DMS114 treated with DMSO at 0.1 percent for 48 hours (cell line): ENCODE data around the gene ZBTB5.
"Not testable (repeated sequence)": the region's sequence is repeated elsewhere in the genome, so short reads cannot be mapped to it uniquely, and the experiment has no call there.

Source experiments
- DNase-seq: peaks from one replicate; lab custom pipeline; 2025; ENCODE audit not compliant: unreplicated experiment; lab: John Stamatoyannopoulos, UW

The ZBTB5 gene

DNA sequence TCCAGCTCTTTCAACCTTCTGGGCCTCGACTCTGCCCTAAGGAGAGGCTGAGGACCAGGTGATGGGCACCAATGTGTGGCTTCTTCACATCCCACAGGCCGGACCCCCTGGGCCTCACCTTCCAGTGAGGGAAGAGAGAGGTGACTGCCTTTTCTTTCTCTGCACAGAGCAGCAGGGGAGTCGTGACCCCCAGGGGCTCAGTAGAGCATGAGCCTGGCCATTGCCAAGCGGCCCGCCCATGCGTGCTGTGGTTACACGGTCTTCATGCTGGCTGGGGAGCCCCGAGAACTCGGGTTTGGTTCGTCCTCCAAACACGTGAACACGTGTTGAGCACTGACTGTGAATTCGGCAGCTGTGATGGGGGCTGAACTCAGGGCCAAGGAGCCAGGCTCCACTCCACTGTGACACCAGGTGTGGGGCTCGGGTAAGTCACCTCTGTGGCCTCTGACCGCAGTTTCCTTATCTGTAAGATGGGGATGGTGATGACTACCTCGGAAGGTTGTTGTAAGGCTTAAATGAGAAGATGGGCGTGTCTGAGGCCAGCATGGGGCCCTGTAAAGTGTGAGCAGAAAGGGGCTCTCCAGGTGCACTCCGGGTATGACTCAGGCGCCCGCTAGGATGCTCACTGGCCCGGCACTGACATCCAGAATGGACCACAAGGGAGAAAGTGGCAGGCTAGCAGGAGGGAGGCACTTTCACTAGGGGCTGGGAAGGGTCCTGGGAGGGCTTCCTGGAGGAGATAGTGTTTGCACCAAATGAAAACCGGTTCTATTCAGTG is 56.1 kb downstream of the ZBTB5 start:
- no peak for DNase-seq

DNA sequence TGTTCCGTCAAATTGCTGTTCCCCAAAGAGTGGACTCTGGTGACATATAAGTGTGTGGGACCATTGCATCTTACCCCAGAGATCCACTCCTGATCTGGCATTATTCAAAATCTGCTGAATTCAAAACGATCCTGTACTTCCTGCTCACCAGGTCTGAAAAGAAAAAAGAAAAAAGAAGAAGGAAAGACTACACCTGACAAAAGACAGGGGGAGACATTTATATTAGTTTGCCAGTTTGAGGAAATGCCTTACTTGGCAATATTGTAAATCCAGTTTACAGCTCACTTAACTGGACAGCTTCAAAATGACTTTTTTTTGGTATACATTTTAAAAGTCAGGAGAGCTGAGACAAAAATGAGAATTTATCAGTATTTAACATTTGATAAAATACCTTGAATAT is 57.8 kb downstream of the ZBTB5 start:
- no peak for DNase-seq

DNA sequence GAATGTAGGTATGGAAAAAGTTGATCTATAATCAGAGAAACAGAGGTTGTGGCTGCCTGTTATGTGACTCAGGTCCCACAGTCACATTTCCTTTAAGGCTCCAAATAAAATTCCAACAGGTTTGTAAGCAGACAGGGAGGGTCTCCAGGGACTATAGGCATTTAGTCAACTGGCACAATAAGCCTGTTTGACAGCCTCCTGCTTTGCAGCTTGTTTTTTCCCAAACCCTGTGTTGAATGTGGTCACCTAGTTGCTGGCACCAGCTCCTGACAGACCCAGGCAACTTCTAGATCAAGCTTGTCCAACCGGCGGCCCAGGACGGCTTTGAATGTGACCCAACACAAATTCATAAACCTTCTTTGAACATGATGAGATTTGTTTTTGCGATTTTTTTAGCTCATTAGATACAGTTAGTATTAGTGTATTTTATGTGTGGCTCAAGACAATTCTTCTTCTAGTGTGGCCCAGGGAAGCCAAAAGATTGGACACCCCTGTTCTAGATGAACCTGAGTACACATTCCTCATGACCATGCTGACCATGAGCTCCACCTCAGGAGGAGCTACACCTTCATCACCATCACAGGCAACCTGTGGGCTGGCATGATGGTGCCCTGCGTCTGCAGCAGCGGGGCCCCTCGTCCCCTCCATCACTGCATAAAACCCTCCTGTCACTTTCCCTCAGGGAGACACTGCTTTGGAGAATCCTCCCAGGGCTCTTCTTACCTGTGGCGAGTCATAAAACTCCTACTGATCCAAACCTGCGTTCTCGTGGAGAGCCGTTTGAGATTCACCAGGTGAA is 58.4 kb downstream of the ZBTB5 start:
- DNase-seq: no peak

DNA sequence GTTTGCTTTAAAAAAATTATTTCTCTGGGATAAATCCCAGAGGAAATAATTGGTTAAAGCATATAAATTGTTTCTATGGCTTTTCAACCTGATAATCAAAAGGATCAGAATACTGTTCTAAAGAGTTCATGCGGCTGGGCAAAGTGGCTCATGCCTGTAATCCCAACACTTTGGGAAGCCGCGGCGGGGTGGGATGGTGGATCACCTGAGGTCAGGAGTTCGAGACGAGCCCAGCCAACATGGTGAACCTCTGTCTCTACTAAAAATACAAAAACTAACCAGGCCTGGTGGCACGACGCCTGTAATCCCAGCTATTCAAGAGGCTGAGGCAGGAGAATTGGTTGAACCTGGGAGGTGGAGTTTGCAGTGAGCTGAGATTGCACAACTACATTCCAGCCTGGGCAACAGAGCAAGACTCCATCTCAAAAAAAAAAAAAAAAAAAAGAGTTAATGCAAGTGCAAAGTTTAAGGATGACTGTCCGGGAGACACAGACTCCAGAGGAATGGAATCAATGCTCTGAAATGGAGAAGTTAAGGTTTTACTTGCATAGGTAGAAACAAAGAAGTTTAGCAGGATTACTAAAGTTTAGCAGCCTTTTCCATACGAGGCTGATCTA is 59.4 kb downstream of the ZBTB5 start:
- DNase-seq: no peak

DNA sequence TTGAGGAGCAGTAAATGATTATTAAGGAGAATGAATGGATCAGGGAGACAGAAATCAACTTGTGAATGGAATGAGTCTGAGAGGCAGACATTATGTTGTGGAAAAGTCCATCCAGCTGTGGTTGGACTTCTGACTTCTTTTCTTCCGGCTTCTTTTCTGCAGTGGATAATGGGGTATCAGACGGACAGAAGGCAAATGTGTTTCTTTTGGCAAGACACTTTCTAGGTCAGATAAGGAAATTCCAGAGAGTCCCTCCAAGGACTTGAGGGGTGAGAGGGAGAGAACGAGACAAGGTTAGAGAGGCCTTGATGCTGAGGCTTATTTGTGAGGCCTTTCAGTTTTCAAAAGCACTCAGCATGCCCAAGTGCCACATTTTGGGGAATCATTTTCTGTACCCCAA is 59.9 kb downstream of the ZBTB5 start:
- DNase-seq: no peak

DNA sequence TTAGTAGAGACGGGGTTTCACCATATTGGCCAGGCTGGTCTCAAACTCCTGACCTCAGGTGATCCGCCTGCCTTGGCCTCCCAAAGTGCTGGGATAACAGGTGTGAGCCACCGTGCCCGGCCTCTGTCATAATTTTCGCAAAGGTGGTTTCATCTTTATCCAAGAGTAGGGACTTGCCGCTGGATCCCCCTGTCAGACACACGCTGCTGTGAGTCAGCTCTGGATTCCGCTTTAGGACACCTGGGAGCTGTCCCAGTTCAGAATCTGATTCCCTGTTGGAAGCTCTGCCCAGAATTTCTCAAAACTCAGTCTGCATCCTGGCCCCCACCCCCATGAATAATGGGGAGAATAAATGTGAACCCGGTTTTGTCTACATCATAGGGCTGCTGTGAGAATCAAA is 60.7 kb downstream of the ZBTB5 start:
- DNase-seq: no peak

DNA sequence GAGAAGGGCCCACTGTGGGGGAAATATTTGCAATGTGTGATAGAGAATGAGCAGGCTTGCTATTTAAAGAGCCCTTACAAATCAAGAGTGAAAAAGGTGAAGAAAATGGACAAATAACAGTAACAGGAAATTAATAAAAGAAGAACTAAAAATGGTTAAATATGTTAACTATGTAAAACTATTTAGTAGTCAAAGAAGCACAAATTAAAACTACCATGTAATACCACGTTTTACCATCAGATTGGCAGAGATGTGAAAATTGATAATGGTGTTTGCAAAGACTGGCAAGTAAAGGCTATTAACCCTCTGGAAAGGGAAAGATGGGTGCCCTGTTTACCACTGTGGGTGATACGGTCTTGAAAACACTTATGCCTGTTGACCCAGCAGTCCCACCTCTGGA is 65.9 kb downstream of the ZBTB5 start:
- DNase-seq: no peak

DNA sequence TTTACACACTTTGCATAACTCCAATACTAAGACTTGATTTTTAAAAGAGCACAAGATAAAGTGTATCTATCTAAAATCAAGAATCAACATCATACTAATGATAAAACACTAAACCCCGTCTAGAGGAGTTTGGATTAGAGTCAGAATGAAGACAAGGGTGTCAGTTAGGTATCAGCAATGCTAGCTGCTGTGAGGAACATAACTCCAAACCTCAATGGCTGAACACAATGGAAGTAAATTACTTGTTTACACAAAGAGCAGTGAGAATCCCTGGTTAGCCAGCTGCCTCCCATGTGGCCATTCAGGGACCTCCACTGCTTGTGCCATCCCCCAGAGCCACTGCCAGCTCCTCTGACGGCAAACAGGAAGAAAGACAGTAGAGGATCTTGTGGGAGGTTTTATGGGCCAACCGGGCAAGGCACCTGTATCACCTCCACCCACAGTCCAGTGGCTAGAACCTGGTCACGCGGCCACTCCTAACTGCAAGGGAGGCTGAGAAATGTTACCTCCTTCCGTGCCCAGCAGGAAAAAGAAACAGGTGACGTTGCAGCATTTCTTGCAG is 66.7 kb downstream of the ZBTB5 start:
- no peak for DNase-seq

DNA sequence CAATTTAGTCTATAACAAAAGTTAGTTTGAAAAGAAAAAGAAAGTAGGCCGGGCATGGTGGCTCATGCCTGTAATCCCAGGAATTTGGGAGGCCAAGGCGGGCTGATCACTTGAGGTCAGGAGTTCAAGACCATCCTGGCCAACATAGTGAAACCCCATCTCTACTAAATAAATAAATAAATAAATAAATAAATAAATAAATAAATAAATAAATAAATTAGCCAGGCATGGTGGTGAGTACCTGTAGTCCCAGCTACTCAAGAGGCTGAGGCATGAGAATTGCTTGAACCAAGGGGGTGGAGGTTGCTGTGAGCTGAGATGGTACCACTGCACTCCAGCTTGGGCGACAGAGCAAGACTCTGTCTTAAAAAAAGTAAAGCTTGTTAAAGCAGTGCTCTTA is 67.3 kb downstream of the ZBTB5 start:
- DNase-seq: not testable (repeated sequence)

DNA sequence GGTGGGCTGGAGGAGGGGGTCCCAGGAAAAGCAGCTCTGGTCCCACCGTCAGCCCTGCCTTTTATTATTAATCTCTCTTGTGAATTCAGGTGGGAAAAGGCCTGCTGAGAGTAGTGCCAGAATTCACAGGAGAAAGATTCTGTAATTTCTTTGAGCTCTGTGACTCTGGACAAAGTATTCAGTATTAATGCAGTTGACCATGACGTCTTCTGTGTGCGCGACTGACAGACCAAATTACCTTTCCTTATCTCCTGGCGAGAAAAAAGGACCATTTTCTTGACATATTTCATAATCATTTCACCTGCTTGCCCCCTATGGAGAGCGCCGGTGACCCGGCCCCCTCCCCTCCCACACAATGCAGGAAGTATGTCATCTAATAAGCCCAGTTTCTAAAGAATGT is 69.6 kb downstream of the ZBTB5 start:
- DNase-seq: no peak

DNA sequence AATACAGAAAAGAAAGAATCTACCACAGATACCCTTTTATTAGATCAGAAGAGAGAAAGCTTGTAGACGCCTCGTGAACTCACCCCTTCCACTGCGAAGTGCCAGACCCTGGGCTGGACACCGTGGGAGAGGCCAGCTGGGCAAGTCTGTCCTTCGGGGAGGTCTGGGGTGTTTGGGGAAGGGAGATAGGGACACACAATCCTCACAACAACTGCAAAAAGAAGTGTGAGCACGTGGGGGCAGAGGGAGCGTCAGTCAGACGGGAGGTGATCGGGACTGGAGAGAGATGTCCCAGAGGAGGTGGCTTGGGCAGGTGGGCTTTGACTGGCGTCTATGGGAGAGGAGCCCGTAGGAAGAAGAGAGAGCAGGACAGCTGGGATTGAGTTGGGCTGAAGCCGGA is 70.0 kb downstream of the ZBTB5 start:
- no peak for DNase-seq

DNA sequence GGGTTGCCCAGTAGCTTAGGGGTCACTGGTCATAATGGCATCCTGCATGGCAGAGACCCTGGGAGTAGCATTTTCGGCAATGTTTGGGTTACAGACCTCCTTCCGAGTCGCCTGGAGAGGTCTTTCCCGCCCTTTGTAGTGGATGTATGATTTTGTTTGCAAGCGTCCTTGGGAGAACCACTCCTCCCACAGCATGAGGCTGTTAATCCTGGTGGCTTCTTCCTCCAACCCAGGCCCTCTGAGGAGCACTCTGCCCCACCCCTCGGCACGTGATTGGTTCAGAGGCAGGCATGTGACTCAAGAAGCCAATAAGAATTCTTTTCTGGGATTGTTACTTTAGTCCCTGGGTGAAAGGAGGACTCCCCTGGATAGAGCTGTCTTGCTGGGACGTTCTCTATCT is 73.0 kb downstream of the ZBTB5 start:
- DNase-seq: no peak

DNA sequence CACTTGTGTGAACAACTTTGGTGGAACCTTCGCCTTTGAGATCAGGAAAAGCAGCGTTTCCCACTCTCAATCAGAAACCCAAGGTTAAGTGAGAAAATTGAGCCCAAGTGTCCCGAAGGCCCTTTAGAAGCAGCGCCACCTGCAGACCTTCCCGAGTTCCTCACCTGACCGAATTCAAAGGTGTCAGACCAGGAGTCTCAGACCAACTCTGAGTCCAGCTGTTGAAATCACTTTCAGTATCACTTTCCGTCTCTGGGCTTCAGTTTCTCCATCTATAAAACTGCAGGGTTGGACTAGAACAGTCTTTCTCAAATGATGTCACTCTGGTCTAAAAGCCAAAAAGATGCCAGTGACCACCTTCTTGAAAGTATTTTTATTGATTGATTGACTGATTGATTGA is 74.5 kb downstream of the ZBTB5 start:
- no peak for DNase-seq
